ENCODE results near the gene ULK3.

DNA sequence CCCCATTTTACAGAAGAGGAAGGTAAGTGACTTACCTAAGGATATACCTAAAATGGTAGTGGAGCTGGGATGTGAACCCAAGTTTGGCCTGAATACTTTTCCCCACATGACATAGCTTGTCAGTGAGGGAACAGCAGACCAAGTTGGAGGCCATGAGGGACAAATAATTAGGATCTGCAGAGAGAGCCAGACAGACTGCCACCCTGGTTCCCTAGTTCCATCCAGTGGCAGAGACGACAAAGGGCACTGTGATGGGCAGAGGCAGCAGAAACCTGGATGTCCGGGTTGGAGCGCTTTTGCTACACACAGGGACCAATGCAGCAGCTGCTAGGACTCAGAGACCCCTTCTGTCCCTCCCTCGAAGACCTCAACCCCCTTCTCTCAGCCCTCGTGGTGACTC is 15.3 kb downstream of the ULK3 start:
- TF ChIP-seq, protein P1, sequence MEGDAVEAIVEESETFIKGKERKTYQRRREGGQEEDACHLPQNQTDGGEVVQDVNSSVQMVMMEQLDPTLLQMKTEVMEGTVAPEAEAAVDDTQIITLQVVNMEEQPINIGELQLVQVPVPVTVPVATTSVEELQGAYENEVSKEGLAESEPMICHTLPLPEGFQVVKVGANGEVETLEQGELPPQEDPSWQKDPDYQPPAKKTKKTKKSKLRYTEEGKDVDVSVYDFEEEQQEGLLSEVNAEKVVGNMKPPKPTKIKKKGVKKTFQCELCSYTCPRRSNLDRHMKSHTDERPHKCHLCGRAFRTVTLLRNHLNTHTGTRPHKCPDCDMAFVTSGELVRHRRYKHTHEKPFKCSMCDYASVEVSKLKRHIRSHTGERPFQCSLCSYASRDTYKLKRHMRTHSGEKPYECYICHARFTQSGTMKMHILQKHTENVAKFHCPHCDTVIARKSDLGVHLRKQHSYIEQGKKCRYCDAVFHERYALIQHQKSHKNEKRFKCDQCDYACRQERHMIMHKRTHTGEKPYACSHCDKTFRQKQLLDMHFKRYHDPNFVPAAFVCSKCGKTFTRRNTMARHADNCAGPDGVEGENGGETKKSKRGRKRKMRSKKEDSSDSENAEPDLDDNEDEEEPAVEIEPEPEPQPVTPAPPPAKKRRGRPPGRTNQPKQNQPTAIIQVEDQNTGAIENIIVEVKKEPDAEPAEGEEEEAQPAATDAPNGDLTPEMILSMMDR (IDR thresholded peaks at IDR 0.05 in 8 of 11, conservative IDR thresholded peaks at IDR 0.05 in 3 of 11): no peak
- no peak for TF ChIP-seq POLR2A (IDR thresholded peaks at IDR 0.05)

Measured in spleen (tissue), 7 donors.